ENCODE results near the gene ARHGAP32.

- TF ChIP-seq CTCF (IDR thresholded peaks at IDR 0.05) (no peak), POLR2A (IDR thresholded peaks at IDR 0.05) (no peak)
Observed at GRCh38 chr11:128924510-128925249, 267.4 kb downstream of the ARHGAP32 start.

Measured in thyroid gland (tissue), 4 donors.